Activated gamma-delta T cell treated with Interleukin-2 at 50 U/mL for 16 hours (primary cell): ENCODE measurements around the gene PPIP5K1.
"Not testable (repeated sequence)": the region's sequence is repeated elsewhere in the genome, so short reads cannot be mapped to it uniquely, and the experiment has no call there.

Experiments used
- DNase-seq: peaks from one replicate; pipeline ENCODE4 v3.0.0-alpha.2; 2020

Gene PPIP5K1

GRCh38 chr15:43544266-43544665, 45.7 kb downstream of the PPIP5K1 start:
- no peak for DNase-seq

DNA sequence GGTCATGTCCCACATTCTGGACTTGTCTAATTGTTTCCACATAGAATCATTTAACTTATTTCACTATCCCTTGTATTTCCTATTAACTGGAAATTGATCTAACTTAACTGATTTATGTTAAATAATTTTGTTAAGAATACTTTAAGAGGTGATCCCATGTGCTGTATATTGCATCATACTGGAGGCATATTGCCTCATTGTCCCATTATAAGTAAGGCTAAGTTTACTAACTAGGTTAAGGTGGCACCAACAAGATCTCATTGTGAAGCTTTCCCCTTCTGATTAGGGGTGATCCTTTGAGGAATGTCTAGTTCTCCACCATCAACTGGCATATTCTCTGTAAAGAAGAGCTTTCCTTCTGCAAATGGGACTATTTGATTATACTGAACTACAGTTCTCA, 48.2 kb downstream of the PPIP5K1 start:
- no peak for DNase-seq

- no peak for DNase-seq
Observed at GRCh38 chr15:43538091-43538490, 51.9 kb downstream of the PPIP5K1 start.

- no peak for DNase-seq
Observed at GRCh38 chr15:43534897-43535296, 55.1 kb downstream of the PPIP5K1 start.

GRCh38 chr15:43532826-43533225, 57.2 kb downstream of the PPIP5K1 start:
- not testable (repeated sequence) for DNase-seq

DNA sequence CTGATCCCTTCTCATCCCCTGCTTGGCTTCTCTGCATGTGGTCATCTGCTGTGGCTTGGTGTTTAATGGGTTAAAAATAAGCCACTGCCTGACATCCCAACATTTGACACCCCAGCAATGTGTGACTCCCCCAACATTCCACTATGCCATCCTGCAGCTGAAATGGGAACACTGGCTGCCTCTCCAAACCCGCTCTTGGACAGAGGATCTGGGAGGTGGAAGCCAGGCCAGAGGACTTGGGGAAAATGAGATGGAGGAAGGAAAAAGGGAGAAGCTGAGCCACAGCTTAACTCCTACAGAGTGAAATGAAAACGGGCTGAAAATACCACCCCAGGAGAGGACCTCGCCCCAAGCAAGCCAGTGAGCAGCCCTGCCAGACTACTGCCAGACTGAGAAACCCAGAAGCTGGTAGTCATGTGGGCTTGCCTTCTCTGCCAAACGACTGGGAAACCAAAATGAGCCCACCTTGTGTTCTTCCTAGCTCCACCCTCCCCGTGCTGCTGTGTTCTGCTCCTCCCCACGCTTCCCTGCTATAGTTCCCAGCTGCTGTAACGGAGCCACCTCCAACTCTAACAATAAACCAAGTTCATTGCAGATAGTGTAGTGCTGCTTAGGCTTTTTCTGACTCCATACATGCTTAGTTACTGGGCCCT, 58.9 kb downstream of the PPIP5K1 start:
- no peak for DNase-seq

- DNase-seq: no peak
Observed at GRCh38 chr15:43529587-43530345, 60.2 kb downstream of the PPIP5K1 start.

DNA sequence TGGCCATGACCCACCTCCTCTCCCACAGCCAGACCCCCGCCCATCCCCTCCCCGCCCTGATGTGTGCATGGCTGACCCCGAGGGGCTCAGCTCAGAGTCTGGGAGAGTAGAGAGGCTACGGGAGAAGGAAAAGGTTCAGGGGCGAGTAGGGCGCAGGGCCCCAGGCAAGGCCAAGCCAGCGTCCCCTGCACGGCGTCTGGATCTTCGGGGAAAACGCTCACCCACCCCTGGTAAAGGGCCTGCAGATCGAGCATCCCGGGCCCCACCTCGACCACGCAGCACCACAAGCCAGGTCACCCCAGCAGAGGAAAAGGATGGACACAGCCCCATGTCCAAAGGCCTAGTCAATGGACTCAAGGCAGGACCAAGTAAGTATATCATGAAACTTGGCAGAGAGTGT, 60.9 kb downstream of the PPIP5K1 start:
- no peak for DNase-seq

- no peak for DNase-seq
Observed at GRCh38 chr15:43528542-43529007, 61.4 kb downstream of the PPIP5K1 start.

GRCh38 chr15:43527802-43528541, 62.0 kb downstream of the PPIP5K1 start:
- DNase-seq: no peak

DNA sequence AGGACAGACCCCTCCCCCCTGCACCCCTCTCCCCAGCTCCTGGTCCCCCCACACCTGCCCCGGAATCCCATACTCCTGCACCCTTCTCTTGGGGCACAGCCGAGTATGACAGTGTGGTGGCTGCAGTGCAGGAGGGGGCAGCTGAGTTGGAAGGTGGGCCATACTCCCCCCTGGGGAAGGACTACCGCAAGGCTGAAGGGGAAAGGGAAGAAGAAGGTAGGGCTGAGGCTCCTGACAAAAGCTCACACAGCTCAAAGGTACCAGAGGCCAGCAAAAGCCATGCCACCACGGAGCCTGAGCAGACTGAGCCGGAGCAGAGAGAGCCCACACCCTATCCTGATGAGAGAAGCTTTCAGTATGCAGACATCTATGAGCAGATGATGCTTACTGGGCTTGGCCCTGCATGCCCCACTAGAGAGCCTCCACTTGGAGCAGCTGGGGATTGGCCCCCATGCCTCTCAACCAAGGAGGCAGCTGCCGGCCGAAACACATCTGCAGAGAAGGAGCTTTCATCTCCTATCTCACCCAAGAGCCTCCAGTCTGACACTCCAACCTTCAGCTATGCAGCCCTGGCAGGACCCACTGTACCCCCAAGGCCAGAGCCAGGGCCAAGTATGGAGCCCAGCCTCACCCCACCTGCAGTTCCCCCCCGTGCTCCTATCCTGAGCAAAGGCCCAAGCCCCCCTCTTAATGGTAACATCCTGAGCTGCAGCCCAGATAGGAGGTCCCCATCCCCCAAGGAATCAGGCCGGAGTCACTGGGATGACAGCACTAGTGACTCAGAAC, 62.8 kb downstream of the PPIP5K1 start:
- DNase-seq: no peak

- no peak for DNase-seq
Observed at GRCh38 chr15:43526261-43526930, 63.6 kb downstream of the PPIP5K1 start.

DNA sequence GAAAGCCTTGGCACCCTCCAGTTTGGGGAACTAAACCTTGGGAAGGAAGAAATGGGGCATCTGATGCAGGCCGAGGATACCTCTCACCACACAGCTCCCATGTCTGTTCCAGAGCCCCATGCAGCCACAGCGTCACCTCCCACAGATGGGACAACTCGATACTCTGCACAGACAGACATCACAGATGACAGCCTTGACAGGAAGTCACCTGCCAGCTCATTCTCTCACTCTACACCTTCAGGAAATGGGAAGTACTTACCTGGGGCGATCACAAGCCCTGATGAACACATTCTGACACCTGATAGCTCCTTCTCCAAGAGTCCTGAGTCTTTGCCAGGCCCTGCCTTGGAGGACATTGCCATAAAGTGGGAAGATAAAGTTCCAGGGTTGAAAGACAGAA, 64.9 kb downstream of the PPIP5K1 start:
- no peak for DNase-seq

DNA sequence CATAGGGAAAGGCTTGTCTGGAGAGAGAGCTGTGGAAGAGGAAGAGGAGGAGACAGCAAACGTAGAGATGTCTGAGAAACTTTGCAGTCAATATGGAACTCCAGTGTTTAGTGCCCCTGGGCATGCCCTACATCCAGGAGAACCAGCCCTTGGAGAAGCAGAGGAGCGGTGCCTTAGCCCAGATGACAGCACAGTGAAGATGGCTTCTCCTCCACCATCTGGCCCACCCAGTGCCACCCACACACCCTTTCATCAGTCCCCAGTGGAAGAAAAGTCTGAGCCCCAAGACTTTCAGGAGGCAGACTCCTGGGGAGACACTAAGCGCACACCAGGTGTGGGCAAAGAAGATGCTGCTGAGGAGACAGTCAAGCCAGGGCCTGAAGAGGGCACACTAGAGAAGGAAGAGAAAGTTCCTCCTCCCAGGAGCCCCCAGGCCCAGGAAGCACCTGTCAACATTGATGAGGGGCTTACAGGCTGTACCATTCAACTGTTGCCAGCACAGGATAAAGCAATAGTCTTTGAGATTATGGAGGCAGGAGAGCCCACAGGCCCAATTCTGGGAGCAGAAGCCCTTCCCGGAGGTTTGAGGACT, 65.7 kb downstream of the PPIP5K1 start:
- DNase-seq: no peak

GRCh38 chr15:43523646-43524045, 66.4 kb downstream of the PPIP5K1 start:
- no peak for DNase-seq

DNA sequence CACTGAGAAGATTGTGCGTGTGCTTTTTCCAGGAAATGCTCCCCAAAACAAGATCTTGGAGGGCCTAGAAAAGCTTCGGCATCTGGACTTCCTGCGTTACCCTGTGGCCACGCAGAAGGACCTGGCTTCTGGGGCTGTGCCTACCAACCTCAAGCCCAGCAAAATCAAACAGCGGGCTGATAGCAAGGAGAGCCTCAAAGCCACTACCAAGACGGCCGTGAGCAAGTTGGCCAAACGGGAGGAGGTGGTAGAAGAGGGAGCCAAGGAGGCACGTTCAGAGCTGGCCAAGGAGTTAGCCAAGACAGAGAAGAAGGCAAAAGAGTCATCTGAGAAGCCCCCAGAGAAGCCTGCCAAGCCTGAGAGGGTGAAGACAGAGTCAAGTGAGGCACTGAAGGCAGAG, 67.8 kb downstream of the PPIP5K1 start:
- DNase-seq: no peak

DNA sequence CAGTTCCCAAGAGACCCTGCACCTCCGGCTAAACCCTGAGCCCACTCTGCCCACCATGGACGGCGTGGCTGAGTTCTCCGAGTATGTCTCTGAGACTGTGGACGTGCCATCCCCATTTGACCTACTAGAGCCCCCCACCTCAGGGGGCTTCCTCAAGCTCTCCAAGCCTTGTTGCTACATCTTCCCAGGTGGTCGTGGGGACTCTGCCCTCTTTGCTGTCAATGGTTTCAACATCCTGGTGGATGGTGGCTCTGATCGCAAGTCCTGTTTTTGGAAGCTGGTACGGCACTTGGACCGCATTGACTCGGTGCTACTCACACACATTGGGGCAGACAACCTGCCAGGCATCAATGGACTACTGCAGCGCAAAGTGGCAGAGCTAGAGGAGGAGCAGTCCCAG, 68.6 kb downstream of the PPIP5K1 start:
- DNase-seq: no peak

DNA sequence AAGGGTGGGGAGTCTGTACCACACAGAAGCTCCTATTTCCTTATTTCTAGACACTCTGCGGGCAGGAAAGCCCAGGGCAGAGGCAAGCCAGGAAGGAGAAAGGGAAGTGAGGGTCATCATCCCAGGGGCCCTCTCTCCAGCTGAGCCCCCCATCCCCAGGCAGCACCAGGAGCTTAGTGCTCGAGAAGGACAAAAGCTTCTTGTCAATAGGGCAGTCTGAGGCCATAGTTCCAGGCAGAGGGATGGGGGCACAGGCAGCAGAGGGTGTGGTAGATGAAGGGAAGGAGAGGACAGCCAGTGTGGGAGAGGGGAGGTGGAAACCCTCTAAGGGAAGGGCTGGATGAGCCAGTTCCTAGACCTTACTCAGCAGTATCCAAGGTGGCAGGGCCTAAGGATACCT, 69.9 kb downstream of the PPIP5K1 start:
- DNase-seq: no peak

- no peak for DNase-seq
Observed at GRCh38 chr15:43519196-43519595, 70.8 kb downstream of the PPIP5K1 start.

DNA sequence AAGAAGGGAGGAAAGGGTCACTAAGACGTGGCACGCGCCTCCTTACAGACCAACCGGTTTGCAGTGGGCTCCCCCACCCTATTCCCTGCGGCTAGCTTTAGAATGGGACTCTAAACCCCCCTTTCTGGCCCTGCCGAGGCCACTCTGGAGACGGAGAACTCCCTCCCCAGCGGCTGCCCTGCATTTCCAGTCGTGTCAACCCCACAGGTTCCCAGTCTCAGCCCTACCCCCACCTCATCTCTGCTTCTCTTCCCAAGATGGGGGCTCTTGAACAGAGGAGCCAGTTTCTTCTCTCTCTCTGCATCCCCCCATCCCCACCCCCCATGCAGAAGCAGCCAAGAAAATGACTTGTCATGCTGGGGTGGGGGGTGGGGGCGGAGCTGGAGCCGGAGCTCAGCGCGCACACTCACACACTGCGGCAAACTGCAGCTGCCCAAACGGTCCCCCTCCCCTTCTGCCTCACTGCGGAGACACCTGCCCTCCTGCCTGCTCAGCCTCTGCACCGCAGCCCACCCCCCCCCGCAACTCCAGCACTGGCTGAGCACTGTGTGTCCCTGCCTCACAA, 71.7 kb downstream of the PPIP5K1 start:
- DNase-seq: no peak

DNA sequence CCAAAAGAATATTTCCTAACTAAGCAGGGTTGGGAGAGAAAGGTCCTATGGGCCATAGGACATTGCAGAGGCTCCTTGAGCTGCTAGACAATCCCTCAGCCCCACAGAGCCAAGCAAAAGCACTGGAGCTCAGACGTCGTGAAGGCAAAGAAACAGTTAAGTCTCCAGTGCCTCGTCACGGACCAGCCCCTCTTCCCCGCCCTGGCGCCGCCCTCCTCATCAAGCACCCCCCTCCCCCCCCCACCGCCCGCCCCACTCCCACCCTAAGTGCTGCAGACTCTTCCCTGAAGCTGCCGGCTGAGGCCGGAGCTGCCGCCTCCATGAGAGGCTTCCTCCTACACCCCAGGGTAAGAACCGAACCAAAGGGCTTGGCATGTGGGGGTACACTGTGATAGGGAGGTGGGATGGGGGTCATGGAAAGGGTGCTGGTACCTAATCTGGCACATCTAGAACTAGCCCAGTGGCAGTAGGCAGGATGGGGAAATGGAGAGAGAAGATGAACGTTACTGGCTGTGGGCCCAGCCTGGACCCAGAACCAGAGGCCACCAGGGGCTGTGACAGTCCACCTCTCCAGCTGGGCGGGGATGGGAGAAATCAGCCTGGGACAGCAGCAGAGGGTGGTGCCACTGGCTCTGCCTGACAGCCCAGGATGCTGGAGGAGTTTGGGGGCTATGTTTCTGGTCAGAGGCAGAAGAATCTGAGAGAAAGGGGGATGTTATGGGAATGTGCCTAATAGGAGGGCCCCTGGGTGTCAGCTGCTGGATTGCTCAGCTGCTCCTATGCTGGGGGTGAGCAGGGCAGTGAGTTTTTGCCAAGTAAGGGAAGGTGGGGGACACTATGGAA, 72.4 kb downstream of the PPIP5K1 start, which contains the start of gene MAP1A:
Gene MAP1A, plus strand, starts transcription at position 255 of the 843 bp plus-strand sequence. CDS start 3,866 bp downstream, outside the sequence.
- DNase-seq: no peak
